Measurements from ENCODE around the gene MPZL3.

- no peak for TF ChIP-seq ZNF331 (CRISPR knock-in tag; IDR thresholded peaks at IDR 0.05; ENCODE audit: low read depth)
- TF ChIP-seq, protein P1, sequence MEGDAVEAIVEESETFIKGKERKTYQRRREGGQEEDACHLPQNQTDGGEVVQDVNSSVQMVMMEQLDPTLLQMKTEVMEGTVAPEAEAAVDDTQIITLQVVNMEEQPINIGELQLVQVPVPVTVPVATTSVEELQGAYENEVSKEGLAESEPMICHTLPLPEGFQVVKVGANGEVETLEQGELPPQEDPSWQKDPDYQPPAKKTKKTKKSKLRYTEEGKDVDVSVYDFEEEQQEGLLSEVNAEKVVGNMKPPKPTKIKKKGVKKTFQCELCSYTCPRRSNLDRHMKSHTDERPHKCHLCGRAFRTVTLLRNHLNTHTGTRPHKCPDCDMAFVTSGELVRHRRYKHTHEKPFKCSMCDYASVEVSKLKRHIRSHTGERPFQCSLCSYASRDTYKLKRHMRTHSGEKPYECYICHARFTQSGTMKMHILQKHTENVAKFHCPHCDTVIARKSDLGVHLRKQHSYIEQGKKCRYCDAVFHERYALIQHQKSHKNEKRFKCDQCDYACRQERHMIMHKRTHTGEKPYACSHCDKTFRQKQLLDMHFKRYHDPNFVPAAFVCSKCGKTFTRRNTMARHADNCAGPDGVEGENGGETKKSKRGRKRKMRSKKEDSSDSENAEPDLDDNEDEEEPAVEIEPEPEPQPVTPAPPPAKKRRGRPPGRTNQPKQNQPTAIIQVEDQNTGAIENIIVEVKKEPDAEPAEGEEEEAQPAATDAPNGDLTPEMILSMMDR (conservative IDR thresholded peaks at IDR 0.05; ENCODE audit: low read depth in 2 of 2), result no peak
These were observed 67.2 kb downstream of the MPZL3 start for GRCh38 chr11:118184784-118185579.

Data from GM23338 (cell line).